ENCODE results near the gene PAX7.

GRCh38 chr1:18632783-18633421 is 2.3 kb downstream of the PAX7 start:
- TF ChIP-seq TCF4 (CRISPR knock-in tag; IDR thresholded peaks at IDR 0.05; ENCODE audit: borderline replicate concordance) (no peak), ZFP3 (CRISPR knock-in tag; IDR thresholded peaks at IDR 0.05) (no peak), PATZ1 (CRISPR knock-in tag; IDR thresholded peaks at IDR 0.05; ENCODE audit: borderline replicate concordance) (no peak), TSHZ2 (CRISPR knock-in tag; IDR thresholded peaks at IDR 0.05) (no peak), ARNTL (CRISPR knock-in tag; IDR thresholded peaks at IDR 0.05; ENCODE audit: borderline replicate concordance, low read depth) (no peak), ZFP30 (CRISPR knock-in tag; IDR thresholded peaks at IDR 0.05) (no peak), CREB5 (CRISPR knock-in tag; IDR thresholded peaks at IDR 0.05; ENCODE audit: low read depth) (no peak), ISL1 (CRISPR knock-in tag; IDR thresholded peaks at IDR 0.05) (no peak), GLIS3 (CRISPR knock-in tag; IDR thresholded peaks at IDR 0.05) (no peak), SNAI2 (CRISPR knock-in tag; IDR thresholded peaks at IDR 0.05) (no peak), ZNF8 (CRISPR knock-in tag; IDR thresholded peaks at IDR 0.05) (no peak)
